ENCODE results near the gene CSNK1G2. TPM values are rescaled to one million over a fixed set of nuclear protein-coding genes. Genes with fewer than 3 reads are reported as not detected.
"Not testable (repeated sequence)": the region's sequence is repeated elsewhere in the genome, so short reads cannot be mapped to it uniquely, and the experiment has no call there.

The CSNK1G2 gene
- polyA plus RNA-seq, 1 donor, result 37.1 TPM

GRCh38 chr19:1988464-1988863 lies 47.5 kb downstream of the CSNK1G2 start:
- DNase-seq (ENCODE audit: low read depth), result not testable (repeated sequence)

- DNase-seq (ENCODE audit: low read depth), result no peak
Observed at GRCh38 chr19:1989513-1990229, 48.7 kb downstream of the CSNK1G2 start.

- no peak for DNase-seq (ENCODE audit: low read depth)
Observed at GRCh38 chr19:1990230-1991017, 49.5 kb downstream of the CSNK1G2 start.

- no peak for DNase-seq (ENCODE audit: low read depth)
Observed at GRCh38 chr19:1991018-1991913, 50.3 kb downstream of the CSNK1G2 start.

GRCh38 chr19:1992759-1993260 lies 51.8 kb downstream of the CSNK1G2 start:
- DNase-seq (ENCODE audit: low read depth), result no peak

- DNase-seq (ENCODE audit: low read depth), result no peak
Observed at GRCh38 chr19:1997353-1998233, 56.6 kb downstream of the CSNK1G2 start.

GRCh38 chr19:1998712-1999708 lies 58.0 kb downstream of the CSNK1G2 start:
- no peak for DNase-seq (ENCODE audit: low read depth)

GRCh38 chr19:1999856-2000515 lies 59.0 kb downstream of the CSNK1G2 start:
- DNase-seq (ENCODE audit: low read depth), result no peak

GRCh38 chr19:2003874-2004273 lies 62.9 kb downstream of the CSNK1G2 start:
- no peak for DNase-seq (ENCODE audit: low read depth)

- no peak for DNase-seq (ENCODE audit: low read depth)
Observed at GRCh38 chr19:2010135-2010668, 69.2 kb downstream of the CSNK1G2 start.

- DNase-seq (ENCODE audit: low read depth), result no peak
Observed at GRCh38 chr19:2011169-2011568, 70.2 kb downstream of the CSNK1G2 start.

- no peak for DNase-seq (ENCODE audit: low read depth)
Observed at GRCh38 chr19:2012941-2013682, 72.1 kb downstream of the CSNK1G2 start.

- DNase-seq (ENCODE audit: low read depth), result no peak
Observed at GRCh38 chr19:2013683-2013961, 72.7 kb downstream of the CSNK1G2 start.

GRCh38 chr19:2014131-2014571 lies 73.2 kb downstream of the CSNK1G2 start:
- DNase-seq (ENCODE audit: low read depth), result no peak

GRCh38 chr19:2014731-2015607 lies 74.0 kb downstream of the CSNK1G2 start:
- DNase-seq (ENCODE audit: low read depth), result no peak

- peak; percentile 59 for DNase-seq (ENCODE audit: low read depth)
Observed at GRCh38 chr19:2015608-2015950, 74.6 kb downstream of the CSNK1G2 start, which contains the start of gene BTBD2. Gene BTBD2, minus strand, starts transcription at chr19:2015714. Its CDS starts 11 bp downstream, at chr19:2015703.
